Gastroesophageal sphincter (tissue), 3 donors: ENCODE data around the gene PDGFB.

Experiments
- CTCF ChIP-seq, 4 experiments: fragments of 200-600 bp in 2 of 4; fragments of 450-650 bp in 2 of 4; sonication (generic) in 1 of 4; IDR thresholded peaks; one replicate each; pipeline ENCODE4 v1.5.1; 2017 to 2019; ENCODE audit warnings: antibody characterized with exemption in 4 of 4, mild to moderate bottlenecking in 2 of 4, moderate library complexity in 2 of 4
- EP300 ChIP-seq: sonication (generic); formaldehyde crosslinking; IDR thresholded peaks from one replicate; pipeline ENCODE4 v1.6.1; 2017; ENCODE audit warnings: antibody characterized with exemption, mild to moderate bottlenecking
- POLR2A ChIP-seq, 2 donors: fragments of 450-650 bp; IDR thresholded peaks; one replicate each; pipeline ENCODE4 v1.6.1; 2017; ENCODE audit warnings: antibody characterized with exemption in 2 of 2, mild to moderate bottlenecking in 2 of 2, moderate library complexity in 1 of 2

- TF ChIP-seq CTCF (IDR thresholded peaks at IDR 0.05): no peak
- TF ChIP-seq POLR2A (IDR thresholded peaks at IDR 0.05): no peak
- TF ChIP-seq EP300: no peak
These were observed 42.4 kb upstream of the PDGFB start for GRCh38 chr22:39287076-39287725.
